ENCODE data around the gene VDR. TPM values are rescaled to one million over a fixed set of nuclear protein-coding genes. Genes with fewer than 3 reads are reported as not detected.

Gene VDR
- polyA plus RNA-seq, 1 donor from 2014 or later: not detected

GRCh38 chr12:47834199-47834903 lies 70.4 kb downstream of the VDR start:
- H3K27me3 ChIP-seq (ENCODE audit: insufficient read depth, low read depth, low read length): no peaks in the 10 kb centered on the region
- no peaks in the 10 kb centered on the region for H3K36me3 ChIP-seq (ENCODE audit: insufficient read depth, low read length)
- TF ChIP-seq MXI1 (conservative IDR thresholded peaks at IDR 0.05; ENCODE audit: poor library complexity, severe bottlenecking): no peak
- no peak for TF ChIP-seq POLR2AphosphoS5 (IDR thresholded peaks at IDR 0.05)
- no peak for TF ChIP-seq SMC3 (conservative IDR thresholded peaks at IDR 0.05; ENCODE audit: poor library complexity)
- TF ChIP-seq REST (IDR thresholded peaks at IDR 0.05; ENCODE audit: borderline replicate concordance): no peak
- no peak for TF ChIP-seq EZH2 (IDR thresholded peaks at IDR 0.05; ENCODE audit: borderline replicate concordance, insufficient read depth, low read length, poor library complexity, severe bottlenecking)
- TF ChIP-seq TAF1 (IDR thresholded peaks at IDR 0.05; ENCODE audit: low read depth): no peak
- no peak for TF ChIP-seq CTCF (IDR thresholded peaks at IDR 0.05; ENCODE audit: poor library complexity, severe bottlenecking)
- no peaks in the 10 kb centered on the region for H3K9me3 ChIP-seq (ENCODE audit: low read length)
- H2AFZ ChIP-seq (ENCODE audit: low read depth, low read length): no peak overlapping the region
- no peaks in the 10 kb centered on the region for H3F3A ChIP-seq (ENCODE audit: insufficient read depth, low read length, poor library complexity, severe bottlenecking)
- H3K27ac ChIP-seq (ENCODE audit: low read length): no peak overlapping the region
- H3K9ac ChIP-seq (ENCODE audit: low read length): no peak overlapping the region
- no peaks in the 10 kb centered on the region for H4K20me1 ChIP-seq (ENCODE audit: insufficient read depth)
- no peaks in the 10 kb centered on the region for H3K79me2 ChIP-seq (replicated peaks; ENCODE audit: insufficient read depth, low read length)
- H3K4me2 ChIP-seq (ENCODE audit: low read length): no peak overlapping the region
- H3K9me2 ChIP-seq (ENCODE audit: insufficient read depth, low read length): no peaks in the 10 kb centered on the region
- no peak overlapping the region for H3K4me3 ChIP-seq (ENCODE audit: low read length)

- H3K4me2 ChIP-seq (ENCODE audit: low read length): no peak overlapping the region
- TF ChIP-seq SMC3 (conservative IDR thresholded peaks at IDR 0.05; ENCODE audit: poor library complexity): no peak
- no peaks in the 10 kb centered on the region for H3F3A ChIP-seq (ENCODE audit: insufficient read depth, low read length, poor library complexity, severe bottlenecking)
- H4K20me1 ChIP-seq (ENCODE audit: insufficient read depth): no peaks in the 10 kb centered on the region
- no peak overlapping the region for H3K27ac ChIP-seq (ENCODE audit: low read length)
- H3K79me2 ChIP-seq (replicated peaks; ENCODE audit: insufficient read depth, low read length): no peaks in the 10 kb centered on the region
- H3K4me3 ChIP-seq (ENCODE audit: low read length): no peak overlapping the region
- no peak overlapping the region for H3K9ac ChIP-seq (ENCODE audit: low read length)
- no peaks in the 10 kb centered on the region for H3K27me3 ChIP-seq (ENCODE audit: insufficient read depth, low read depth, low read length)
- no peaks in the 10 kb centered on the region for H3K9me2 ChIP-seq (ENCODE audit: insufficient read depth, low read length)
- no peaks in the 10 kb centered on the region for H3K36me3 ChIP-seq (ENCODE audit: insufficient read depth, low read length)
- H3K9me3 ChIP-seq (ENCODE audit: low read length): no peaks in the 10 kb centered on the region
- no peak overlapping the region for H2AFZ ChIP-seq (ENCODE audit: low read depth, low read length)
Measured at GRCh38 chr12:47833591-47834012, 71.2 kb downstream of the VDR start.
